CD4-positive, CD25-positive, alpha-beta regulatory T cell (primary cell): ENCODE measurements around the gene RAB11FIP5. TPM values are rescaled to one million over a fixed set of nuclear protein-coding genes. Genes with fewer than 3 reads are reported as not detected.

ENCODE experiments used
- ATAC-seq, 2 donors: fragments of 150-1000 bp; cut with Tn5 transposase; one replicate each; pipeline ENCODE4 v1.10.0; 2021; ENCODE audit warnings: low read depth in 2 of 2, moderate number of reproducible peaks in 2 of 2, moderate library complexity in 1 of 2
- DNase-seq, 3 donors: peaks; one replicate each; pipeline versions ENCODE4 v3.0.0 to v3.0.0-alpha.2; 2012 to 2022; ENCODE audit warnings: mixed read lengths in 1 of 3
- H3K27ac ChIP-seq: one replicate; pipeline ENCODE4 v1.7.0; 2013; ENCODE audit warnings: mild to moderate bottlenecking, low read length; ENCODE audit not compliant: insufficient read depth, poor library complexity, severe bottlenecking
- H3K27me3 ChIP-seq: one replicate; pipeline ENCODE4 v1.7.0; 2013; ENCODE audit warnings: low read length; ENCODE audit not compliant: control insufficient read depth, insufficient read depth
- H3K36me3 ChIP-seq: one replicate; pipeline ENCODE4 v1.7.0; 2013; ENCODE audit warnings: mild to moderate bottlenecking, low read length, moderate library complexity; ENCODE audit not compliant: control insufficient read depth, insufficient read depth
- H3K4me1 ChIP-seq: 2 replicates; pipeline ENCODE4 v1.7.0; 2013; ENCODE audit warnings: mild to moderate bottlenecking, low read length; ENCODE audit not compliant: insufficient read depth, control insufficient read depth, poor library complexity, severe bottlenecking
- H3K4me3 ChIP-seq: one replicate; pipeline ENCODE4 v1.7.0; 2013; ENCODE audit warnings: low read depth, mild to moderate bottlenecking, low read length, moderate library complexity
- H3K9me3 ChIP-seq, 2 experiments: 1 replicate in 1 of 2; 2 replicates in 1 of 2; pipeline ENCODE4 v1.7.0; 2013; ENCODE audit warnings: low read length in 2 of 2, mild to moderate bottlenecking in 1 of 2, moderate library complexity in 1 of 2; ENCODE audit not compliant: control insufficient read depth in 2 of 2
- H3K27ac Mint-ChIP-seq, 3 donors: one replicate each; pipeline ENCODE4 v1.8.0; 2020 to 2022; ENCODE audit warnings: mild to moderate bottlenecking in 3 of 3, mixed read lengths in 3 of 3, moderate library complexity in 2 of 3
- H3K27me3 Mint-ChIP-seq: one replicate; pipeline ENCODE4 v1.8.0; 2022; ENCODE audit warnings: mild to moderate bottlenecking, mixed read lengths
- H3K36me3 Mint-ChIP-seq: one replicate; pipeline ENCODE4 v1.8.0; 2020; ENCODE audit warnings: mixed read lengths
- H3K4me1 Mint-ChIP-seq, 4 donors: one replicate each; pipeline ENCODE4 v1.8.0; 2020 to 2022; ENCODE audit warnings: mixed read lengths in 4 of 4, mild to moderate bottlenecking in 1 of 4
- H3K4me3 Mint-ChIP-seq, 4 donors: one replicate each; pipeline ENCODE4 v1.8.0; 2020 to 2022; ENCODE audit warnings: mild to moderate bottlenecking in 4 of 4, mixed read lengths in 4 of 4, moderate library complexity in 3 of 4
- H3K9me3 Mint-ChIP-seq, 7 donors: one replicate each; pipeline ENCODE4 v1.8.0; 2020 to 2022; ENCODE audit warnings: mixed read lengths in 7 of 7, mild to moderate bottlenecking in 3 of 7, moderate library complexity in 2 of 7
- polyA plus RNA-seq, 4 donors: library from polyadenylated mRNA; unstranded; fragments of 300-500 nt; fragmentation: Illumina TruSeq; gene quantifications; one replicate each; pipeline ENCODE4 v1.2.3, GENCODE V29; 2021
- total RNA-seq: library from RNA; stranded (reverse); gene quantifications from one replicate; pipeline ENCODE4 v1.2.3, GENCODE V29; 2022

RAB11FIP5 gene
- total and polyA plus RNA-seq, 5 donors from 2014 or later, result 15.4 to 30.8 (median 21.4) TPM

DNA sequence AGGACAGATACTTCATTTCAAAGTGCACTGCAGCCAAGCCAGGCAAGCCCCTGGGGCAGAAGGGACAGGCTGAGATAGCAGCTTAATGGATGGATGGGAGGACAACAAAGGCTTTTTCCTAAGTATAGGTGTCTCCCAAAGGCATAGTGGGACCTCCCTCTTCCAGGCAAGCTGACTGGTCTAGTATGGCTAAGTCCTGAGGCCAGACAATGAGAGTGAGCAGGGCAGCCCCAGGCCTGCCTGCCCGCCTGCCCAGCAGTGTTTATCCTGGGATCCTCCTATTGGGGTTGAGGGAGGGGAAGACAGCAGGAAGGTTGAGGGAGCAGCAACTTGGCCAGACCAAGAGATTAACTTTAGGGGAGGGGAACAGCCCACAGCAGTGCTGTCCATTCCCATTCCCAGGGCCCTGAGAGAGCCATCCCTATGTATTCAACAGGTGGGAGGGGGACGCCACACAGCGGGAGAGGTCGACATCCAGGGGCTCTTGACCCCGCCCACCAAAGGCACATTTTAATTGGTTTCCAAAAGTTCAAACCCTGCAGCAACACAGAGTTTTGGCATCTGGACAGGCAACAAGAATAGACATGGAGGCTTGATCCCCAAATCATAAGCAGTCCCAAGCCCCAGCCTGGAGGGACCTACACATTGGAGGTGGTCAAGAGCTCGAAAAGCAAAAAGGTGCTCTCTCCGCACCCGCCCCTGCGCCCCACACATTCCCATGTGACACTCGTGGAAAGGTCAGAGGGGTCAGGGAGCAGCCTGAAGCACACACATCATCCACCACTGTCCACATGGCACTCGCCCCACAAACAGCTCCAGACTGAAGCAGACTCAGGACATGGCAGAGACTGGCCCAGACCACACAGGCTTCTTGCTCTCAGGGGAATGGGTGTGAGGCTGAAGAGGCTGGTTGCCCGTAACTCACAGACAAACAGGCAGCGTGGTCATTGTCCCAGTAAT lies 38.4 kb downstream of the RAB11FIP5 start:
- peaks cover 0 to 2% (median 0%) of the 10 kb centered on the region in 7 donors for H3K9me3 Mint-ChIP-seq
- ATAC-seq (no peak), DNase-seq (no peak)
- no peaks in the 10 kb centered on the region for H3K9me3 ChIP-seq
- H3K4me1 ChIP-seq, result peaks cover 22% of the 10 kb centered on the region
- H3K4me1 Mint-ChIP-seq, result peaks cover 5 to 20% (median 15%) of the 10 kb centered on the region in 4 donors
- H3K4me3 Mint-ChIP-seq, result no peak overlapping the region
- H3K27ac ChIP-seq, result no peak overlapping the region
- peak overlapping the region in 1 of 3 donors; percentile 42 for H3K27ac Mint-ChIP-seq
- no peaks in the 10 kb centered on the region for H3K27me3 ChIP-seq
- H3K4me3 ChIP-seq, result no peak overlapping the region
- no peaks in the 10 kb centered on the region for H3K36me3 ChIP-seq
- peaks cover 3% of the 10 kb centered on the region for H3K36me3 Mint-ChIP-seq
- H3K27me3 Mint-ChIP-seq, result no peaks in the 10 kb centered on the region

DNA sequence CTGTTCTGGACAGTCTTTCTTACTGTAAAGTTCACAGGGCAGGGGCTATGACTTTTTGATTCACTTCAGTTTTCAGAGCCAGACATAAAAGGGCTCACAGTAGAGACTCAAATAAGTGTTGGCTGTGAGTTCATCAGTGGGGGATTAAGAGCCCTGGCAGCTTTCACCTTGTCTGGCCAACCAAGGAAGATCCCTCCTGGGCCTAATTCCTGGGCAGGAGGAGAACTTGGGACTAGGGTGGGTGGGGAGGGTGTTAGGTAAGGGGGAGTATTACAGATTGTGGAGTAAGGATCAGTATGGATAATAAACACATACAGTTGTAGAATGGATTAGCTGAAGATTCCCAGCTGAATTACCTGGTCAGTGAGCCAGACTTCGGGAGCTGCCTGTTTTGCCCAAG lies 40.3 kb downstream of the RAB11FIP5 start:
- H3K27me3 Mint-ChIP-seq, result no peaks in the 10 kb centered on the region
- H3K36me3 Mint-ChIP-seq, result peaks cover 3% of the 10 kb centered on the region
- no peaks in the 10 kb centered on the region for H3K36me3 ChIP-seq
- no peaks in the 10 kb centered on the region for H3K27me3 ChIP-seq
- ATAC-seq, result no peak
- DNase-seq, result no peak
- peak overlapping the region; percentile 86 to 98 (median 96) for H3K4me3 Mint-ChIP-seq
- H3K4me3 ChIP-seq, result no peak overlapping the region
- H3K4me1 Mint-ChIP-seq, result peaks cover 5 to 35% (median 15%) of the 10 kb centered on the region in 4 donors
- peaks cover 22% of the 10 kb centered on the region for H3K4me1 ChIP-seq
- H3K9me3 ChIP-seq, result no peaks in the 10 kb centered on the region
- H3K27ac Mint-ChIP-seq, result peak overlapping the region in 2 of 3 donors; percentile 67 to 98
- H3K27ac ChIP-seq, result no peak overlapping the region
- no peaks in the 10 kb centered on the region for H3K9me3 Mint-ChIP-seq

DNA sequence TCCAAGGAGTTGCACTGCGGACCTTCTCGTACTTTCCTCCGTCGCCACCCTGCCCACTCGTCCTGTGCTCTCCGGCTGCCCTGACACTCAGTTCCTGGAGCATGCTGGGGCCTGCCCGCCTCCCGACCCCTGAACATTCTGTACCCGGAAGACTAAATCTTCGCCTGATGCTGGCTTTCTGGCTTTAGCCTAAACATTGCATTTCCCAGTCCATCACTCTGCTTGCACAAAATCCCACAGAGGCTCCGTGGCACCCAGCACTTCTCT lies 40.7 kb downstream of the RAB11FIP5 start:
- Histone ChIP-seq H3K36me3 (no peaks in the 10 kb centered on the region), H3K9me3 (no peaks in the 10 kb centered on the region), H3K4me3 (peak overlapping the region; percentile 62), H3K27ac (peak overlapping the region; percentile 83), H3K27me3 (no peaks in the 10 kb centered on the region), H3K4me1 (peaks cover 22% of the 10 kb centered on the region)
- Mint-ChIP-seq H3K27me3 (no peaks in the 10 kb centered on the region), H3K9me3 (no peaks in the 10 kb centered on the region), H3K4me3 (peak overlapping the region; percentile 86 to 98 (median 96)), H3K4me1 (peaks cover 5 to 37% (median 18%) of the 10 kb centered on the region in 4 donors), H3K36me3 (peaks cover 6% of the 10 kb centered on the region), H3K27ac (peak overlapping the region; percentile 67 to 98 (median 96))
- ATAC-seq (no peak), DNase-seq (no peak)

DNA sequence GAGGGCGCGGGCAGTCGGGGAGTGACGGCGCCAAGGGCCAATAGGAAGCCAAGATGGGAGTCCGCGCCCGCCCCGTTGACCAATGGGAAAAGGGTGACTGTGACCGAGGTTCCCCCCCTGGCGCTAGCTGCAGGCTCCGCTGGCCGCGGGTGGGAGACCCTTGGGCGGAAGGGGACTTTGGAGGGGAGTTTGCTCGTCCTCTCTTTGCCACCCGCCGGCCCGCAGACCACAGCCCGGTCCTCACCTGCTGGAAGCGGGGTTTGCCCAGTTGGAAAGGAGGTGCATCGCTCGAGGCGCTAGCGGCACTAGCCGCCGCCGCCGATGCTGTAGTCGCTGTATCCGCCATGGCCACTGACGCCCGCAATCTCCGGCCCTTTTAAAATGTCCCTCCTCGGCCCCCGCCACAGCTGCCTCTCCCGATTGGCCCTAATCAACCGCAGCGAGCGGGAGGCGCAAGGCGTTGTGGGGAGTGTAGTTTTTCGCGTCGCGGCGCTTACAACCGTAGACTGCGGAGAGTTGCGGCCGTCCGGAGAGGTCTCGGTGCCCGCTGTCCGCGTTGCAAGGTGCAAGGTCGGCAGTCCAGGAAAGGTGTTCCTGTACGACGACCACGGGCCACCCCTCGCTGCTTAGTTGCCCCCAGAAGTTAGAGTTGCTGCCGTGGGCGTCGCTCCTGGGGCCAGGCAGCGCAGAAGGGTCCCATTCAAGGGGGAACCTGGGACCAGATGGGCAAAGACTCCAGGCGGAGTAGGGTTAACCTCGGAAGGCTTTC lies 41.2 kb downstream of the RAB11FIP5 start, which contains the start of gene SFXN5:
SFXN5 (minus strand) TSS at position 353 of the 769 bp plus-strand sequence; CDS start at position 346, 7 bp downstream.
- peak within 1 kb of the TSS; percentile 67 to 98 (median 96) for H3K27ac Mint-ChIP-seq
- peak; percentile 91 to 95 (median 91) for DNase-seq
- H3K4me3 ChIP-seq, result peak within 1 kb of the TSS; percentile 62
- H3K4me3 Mint-ChIP-seq, result peak within 1 kb of the TSS; percentile 95 to 98 (median 96)
- no peaks in the 10 kb centered on the region for H3K9me3 Mint-ChIP-seq
- no peaks in the 10 kb centered on the region for H3K36me3 ChIP-seq
- H3K27me3 ChIP-seq, result no peaks in the 10 kb centered on the region
- peak; percentile 87 to 88 for ATAC-seq
- H3K4me1 ChIP-seq, result peaks cover 22% of the 10 kb centered on the region
- H3K27me3 Mint-ChIP-seq, result no peaks in the 10 kb centered on the region
- H3K27ac ChIP-seq, result peak within 1 kb of the TSS; percentile 83
- H3K4me1 Mint-ChIP-seq, result peaks cover 5 to 38% (median 19%) of the 10 kb centered on the region in 4 donors
- H3K9me3 ChIP-seq, result no peaks in the 10 kb centered on the region
- peaks cover 8% of the 10 kb centered on the region for H3K36me3 Mint-ChIP-seq

DNA sequence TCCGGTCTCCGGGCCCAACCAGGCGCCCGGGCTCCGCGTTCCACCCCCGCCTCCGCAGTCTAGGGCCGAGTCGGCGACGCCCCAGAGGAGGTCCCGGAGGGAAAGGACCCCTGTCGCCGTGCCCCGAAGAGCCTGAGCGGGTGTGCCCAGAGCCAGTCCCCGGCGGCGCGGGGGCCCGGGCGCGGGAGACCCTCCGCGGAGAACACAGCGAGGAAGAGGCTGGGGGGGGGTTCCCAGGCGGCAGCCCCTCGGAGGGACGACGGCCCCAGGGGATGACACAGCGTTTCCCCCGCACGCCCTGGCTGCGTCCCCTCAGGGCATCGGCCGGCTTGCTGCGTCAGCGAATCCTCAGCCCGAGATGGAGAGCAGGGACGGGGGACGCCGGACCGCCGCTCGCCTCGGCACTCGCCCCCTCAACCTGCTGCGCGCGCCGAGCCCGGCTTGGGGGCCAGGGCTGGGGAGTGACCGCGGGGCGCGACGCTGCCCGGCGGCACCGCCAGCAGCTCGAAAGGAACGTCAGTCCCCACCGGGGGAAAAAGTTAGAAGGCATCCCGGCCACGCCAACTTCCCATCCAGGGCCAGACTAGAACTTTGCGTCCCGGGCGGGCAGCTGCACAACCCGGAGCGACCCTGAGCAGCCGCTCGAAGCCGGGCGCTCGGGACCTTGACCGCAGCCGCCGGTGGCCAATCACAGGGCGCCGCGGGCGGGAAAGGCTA lies 41.9 kb downstream of the RAB11FIP5 start:
- Mint-ChIP-seq H3K27ac (peak overlapping the region in 1 of 3 donors; percentile 67), H3K4me1 (peaks cover 5 to 41% (median 19%) of the 10 kb centered on the region in 4 donors), H3K9me3 (no peaks in the 10 kb centered on the region), H3K4me3 (peak overlapping the region; percentile 95 to 98 (median 96)), H3K36me3 (peaks cover 10% of the 10 kb centered on the region), H3K27me3 (no peaks in the 10 kb centered on the region)
- peak overlapping the region; percentile 83 for H3K27ac ChIP-seq
- DNase-seq, result no peak
- no peaks in the 10 kb centered on the region for H3K36me3 ChIP-seq
- ATAC-seq, result peak in 1 of 2 donors; percentile 1
- no peak overlapping the region for H3K4me3 ChIP-seq
- no peaks in the 10 kb centered on the region for H3K9me3 ChIP-seq
- peaks cover 22% of the 10 kb centered on the region for H3K4me1 ChIP-seq
- H3K27me3 ChIP-seq, result no peaks in the 10 kb centered on the region

DNA sequence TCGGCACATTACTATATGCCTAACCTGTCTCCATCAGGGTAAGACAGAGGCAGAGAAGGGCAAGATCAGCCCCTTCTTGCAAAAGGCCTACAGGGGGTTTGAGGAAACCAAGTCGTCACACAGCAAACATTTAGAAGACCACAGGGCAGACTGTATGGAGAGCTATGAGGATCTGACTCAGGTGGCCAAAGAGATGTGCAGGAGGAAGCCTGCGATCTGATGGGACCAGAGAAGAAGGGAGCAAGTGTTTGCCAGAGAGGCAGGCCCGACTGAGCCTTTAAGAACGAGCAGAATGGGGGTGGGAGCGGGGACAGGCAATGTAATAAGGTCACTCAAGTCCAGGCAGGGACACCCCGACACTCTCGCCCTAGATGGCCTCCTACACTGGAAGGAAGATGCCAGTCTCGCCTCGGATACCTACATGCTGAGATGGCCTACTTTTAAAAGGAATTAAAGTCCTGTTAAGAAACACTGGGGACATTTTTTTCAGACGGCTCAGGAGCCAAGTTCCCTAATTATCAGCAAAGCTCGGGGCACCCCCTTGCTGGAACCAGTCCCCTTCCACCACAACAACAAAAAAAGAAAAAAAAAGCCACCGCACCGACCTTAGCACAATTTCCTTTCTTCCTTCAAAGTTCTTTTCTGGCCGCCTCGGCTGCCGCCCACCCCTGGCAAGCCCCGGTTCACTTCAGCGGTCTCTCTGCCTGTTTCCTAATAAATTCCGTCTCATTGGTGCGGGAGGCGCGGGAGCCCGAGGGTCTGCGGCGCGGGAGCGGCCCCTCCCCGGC lies 42.7 kb downstream of the RAB11FIP5 start:
- H3K27me3 Mint-ChIP-seq, result no peaks in the 10 kb centered on the region
- H3K4me3 ChIP-seq, result peak overlapping the region; percentile 43
- DNase-seq (peak in 1 of 3 donors; percentile 38), ATAC-seq (no peak)
- H3K36me3 Mint-ChIP-seq, result peaks cover 12% of the 10 kb centered on the region
- H3K27ac Mint-ChIP-seq, result peak overlapping the region in 2 of 3 donors; percentile 36 to 88
- H3K36me3 ChIP-seq, result no peaks in the 10 kb centered on the region
- peaks cover 5 to 43% (median 19%) of the 10 kb centered on the region in 4 donors for H3K4me1 Mint-ChIP-seq
- H3K9me3 ChIP-seq, result no peaks in the 10 kb centered on the region
- H3K4me1 ChIP-seq, result peaks cover 22% of the 10 kb centered on the region
- no peak overlapping the region for H3K27ac ChIP-seq
- H3K4me3 Mint-ChIP-seq, result peak overlapping the region; percentile 83 to 96 (median 90)
- H3K27me3 ChIP-seq, result no peaks in the 10 kb centered on the region
- H3K9me3 Mint-ChIP-seq, result no peaks in the 10 kb centered on the region
